ENCODE measurements around the gene ADAMTS8.

Gene ADAMTS8

GRCh38 chr11:130423541-130424142 is 4.8 kb downstream of the ADAMTS8 start:
- no peak overlapping the region for H3K27ac Mint-ChIP-seq

GRCh38 chr11:130422251-130422995 is 6.0 kb downstream of the ADAMTS8 start:
- DNase-seq (no peak), ATAC-seq (replicated peaks) (no peak)
- Mint-ChIP-seq H3K27ac (no peak overlapping the region), H3K9me3 (no peaks in the 10 kb centered on the region), H3K36me3 (no peaks in the 10 kb centered on the region), H3K4me3 (no peak overlapping the region), H3K4me1 (peaks cover 5 to 7% of the 10 kb centered on the region in 2 donors), H3K27me3 (peaks cover 58 to 59% of the 10 kb centered on the region in 2 donors)

More at GRCh38 chr11:130423541-130424142, 4.8 kb downstream of the ADAMTS8 start:
- DNase-seq (no peak), ATAC-seq (replicated peaks) (no peak)
- Mint-ChIP-seq H3K4me1 (peaks cover 7 to 11% of the 10 kb centered on the region in 2 donors), H3K36me3 (no peaks in the 10 kb centered on the region), H3K27me3 (peaks cover 59 to 65% of the 10 kb centered on the region in 2 donors), H3K4me3 (no peak overlapping the region), H3K9me3 (no peaks in the 10 kb centered on the region)

- DNase-seq (no peak), ATAC-seq (replicated peaks) (no peak)
- H3K27ac Mint-ChIP-seq: no peak overlapping the region
- H3K36me3 Mint-ChIP-seq: no peaks in the 10 kb centered on the region
- H3K4me1 Mint-ChIP-seq: no peaks in the 10 kb centered on the region
- peaks cover 51 to 52% of the 10 kb centered on the region in 2 donors for H3K27me3 Mint-ChIP-seq
- no peak overlapping the region for H3K4me3 Mint-ChIP-seq
- H3K9me3 Mint-ChIP-seq: no peaks in the 10 kb centered on the region
Measured at GRCh38 chr11:130421697-130422096, 6.7 kb downstream of the ADAMTS8 start.

- no peaks in the 10 kb centered on the region for H3K4me1 Mint-ChIP-seq
- no peak overlapping the region for H3K27ac Mint-ChIP-seq
- no peak for DNase-seq
- H3K27me3 Mint-ChIP-seq: peaks cover 46 to 52% of the 10 kb centered on the region in 2 donors
- ATAC-seq (replicated peaks): no peak
- H3K36me3 Mint-ChIP-seq: no peaks in the 10 kb centered on the region
- no peaks in the 10 kb centered on the region for H3K9me3 Mint-ChIP-seq
- H3K4me3 Mint-ChIP-seq: no peak overlapping the region
Measured at GRCh38 chr11:130421199-130421585, 7.2 kb downstream of the ADAMTS8 start.

GRCh38 chr11:130420478-130421198 is 7.8 kb downstream of the ADAMTS8 start:
- H3K36me3 Mint-ChIP-seq: no peaks in the 10 kb centered on the region
- H3K4me3 Mint-ChIP-seq: no peak overlapping the region
- H3K4me1 Mint-ChIP-seq: no peaks in the 10 kb centered on the region
- DNase-seq (no peak), ATAC-seq (replicated peaks) (no peak)
- H3K27ac Mint-ChIP-seq: no peak overlapping the region
- peaks cover 44 to 52% of the 10 kb centered on the region in 2 donors for H3K27me3 Mint-ChIP-seq
- H3K9me3 Mint-ChIP-seq: no peaks in the 10 kb centered on the region

- ATAC-seq (replicated peaks): no peak
- peaks cover 34 to 43% of the 10 kb centered on the region in 2 donors for H3K27me3 Mint-ChIP-seq
- no peak for DNase-seq
- no peaks in the 10 kb centered on the region for H3K36me3 Mint-ChIP-seq
- no peak overlapping the region for H3K4me3 Mint-ChIP-seq
- H3K4me1 Mint-ChIP-seq: peaks cover 0 to 5% of the 10 kb centered on the region in 2 donors
- H3K27ac Mint-ChIP-seq: no peak overlapping the region
- no peaks in the 10 kb centered on the region for H3K9me3 Mint-ChIP-seq
Measured at GRCh38 chr11:130418756-130419155, 9.7 kb downstream of the ADAMTS8 start.

GRCh38 chr11:130418210-130418609 is 10.2 kb downstream of the ADAMTS8 start:
- Mint-ChIP-seq H3K4me1 (peaks cover 0 to 5% of the 10 kb centered on the region in 2 donors), H3K36me3 (no peaks in the 10 kb centered on the region), H3K27ac (no peak overlapping the region), H3K9me3 (no peaks in the 10 kb centered on the region), H3K4me3 (no peak overlapping the region), H3K27me3 (peaks cover 37 to 40% of the 10 kb centered on the region in 2 donors)
- DNase-seq (no peak), ATAC-seq (replicated peaks) (no peak)

- Mint-ChIP-seq H3K9me3 (no peaks in the 10 kb centered on the region), H3K4me3 (no peak overlapping the region), H3K4me1 (peaks cover 0 to 5% of the 10 kb centered on the region in 2 donors), H3K27me3 (peaks cover 30 to 37% of the 10 kb centered on the region in 2 donors), H3K27ac (no peak overlapping the region), H3K36me3 (no peaks in the 10 kb centered on the region)
- ATAC-seq (replicated peaks) (no peak), DNase-seq (no peak)
Measured at GRCh38 chr11:130416906-130417305, 11.5 kb downstream of the ADAMTS8 start.

GRCh38 chr11:130416530-130416882 is 11.9 kb downstream of the ADAMTS8 start:
- Mint-ChIP-seq H3K27me3 (peaks cover 32 to 37% of the 10 kb centered on the region in 2 donors), H3K36me3 (no peaks in the 10 kb centered on the region), H3K4me1 (peaks cover 0 to 5% of the 10 kb centered on the region in 2 donors), H3K27ac (no peak overlapping the region), H3K4me3 (no peak overlapping the region), H3K9me3 (no peaks in the 10 kb centered on the region)
- DNase-seq (no peak), ATAC-seq (replicated peaks) (no peak)

- no peak overlapping the region for H3K27ac Mint-ChIP-seq
- H3K4me3 Mint-ChIP-seq: no peak overlapping the region
- DNase-seq (no peak), ATAC-seq (replicated peaks) (no peak)
- peaks cover 36 to 38% of the 10 kb centered on the region in 2 donors for H3K27me3 Mint-ChIP-seq
- H3K9me3 Mint-ChIP-seq: no peaks in the 10 kb centered on the region
- no peaks in the 10 kb centered on the region for H3K36me3 Mint-ChIP-seq
- peaks cover 0 to 5% of the 10 kb centered on the region in 2 donors for H3K4me1 Mint-ChIP-seq
Measured at GRCh38 chr11:130415731-130416529, 12.5 kb downstream of the ADAMTS8 start.

GRCh38 chr11:130414107-130415080 is 14.0 kb downstream of the ADAMTS8 start:
- no peaks in the 10 kb centered on the region for H3K36me3 Mint-ChIP-seq
- DNase-seq (no peak), ATAC-seq (replicated peaks) (no peak)
- H3K4me1 Mint-ChIP-seq: peaks cover 0 to 5% of the 10 kb centered on the region in 2 donors
- H3K27me3 Mint-ChIP-seq: peaks cover 40 to 41% of the 10 kb centered on the region in 2 donors
- no peaks in the 10 kb centered on the region for H3K9me3 Mint-ChIP-seq
- H3K27ac Mint-ChIP-seq: no peak overlapping the region
- H3K4me3 Mint-ChIP-seq: no peak overlapping the region

GRCh38 chr11:130413405-130414106 is 14.9 kb downstream of the ADAMTS8 start:
- peaks cover 0 to 5% of the 10 kb centered on the region in 2 donors for H3K4me1 Mint-ChIP-seq
- H3K27me3 Mint-ChIP-seq: peaks cover 40 to 47% of the 10 kb centered on the region in 2 donors
- H3K9me3 Mint-ChIP-seq: no peaks in the 10 kb centered on the region
- ATAC-seq (replicated peaks) (no peak), DNase-seq (no peak)
- no peak overlapping the region for H3K4me3 Mint-ChIP-seq
- H3K36me3 Mint-ChIP-seq: no peaks in the 10 kb centered on the region
- H3K27ac Mint-ChIP-seq: no peak overlapping the region

GRCh38 chr11:130411223-130411622 is 17.2 kb downstream of the ADAMTS8 start:
- Mint-ChIP-seq H3K27ac (no peak overlapping the region), H3K9me3 (no peaks in the 10 kb centered on the region), H3K4me1 (peaks cover 0 to 5% of the 10 kb centered on the region in 2 donors), H3K27me3 (peaks cover 41 to 42% of the 10 kb centered on the region in 2 donors), H3K4me3 (no peak overlapping the region), H3K36me3 (no peaks in the 10 kb centered on the region)
- no peak for DNase-seq
- no peak for ATAC-seq (replicated peaks)

Data from stimulated activated naive B cell treated with anti-CD40 and anti-IgM and Interleukin-4, amounts not matched to agents 10 μg/mL and 1 μg/mL and 100 μg/mL, for 72 hours (primary cell).